Measurements from ENCODE around the gene PDE6B.

Gene PDE6B

GRCh38 chr4:660401-660800 lies 35.0 kb downstream of the PDE6B start:
- H3K27ac ChIP-seq: no peak overlapping the region

DNA sequence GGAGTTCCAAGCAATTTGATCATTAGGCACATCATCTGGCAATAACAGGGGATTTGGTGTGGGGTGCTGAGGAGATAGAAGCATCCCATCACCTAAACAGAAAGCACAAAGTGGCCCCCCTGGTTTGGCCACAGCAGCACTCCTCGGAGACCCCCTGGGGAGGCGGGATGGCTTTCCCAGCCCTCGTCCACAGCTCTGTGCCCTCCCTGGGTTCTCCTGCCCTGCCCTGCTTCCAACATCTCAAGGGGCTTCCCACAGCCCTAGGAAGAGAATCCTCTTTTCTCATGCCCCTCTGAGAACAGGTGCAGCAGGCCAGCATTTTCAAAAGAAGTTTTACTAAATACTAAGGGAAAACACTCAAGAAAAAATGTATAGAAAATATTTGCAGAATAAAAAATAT lies 35.9 kb downstream of the PDE6B start:
- no peak overlapping the region for H3K27ac ChIP-seq
- TF ChIP-seq ZFX (IDR thresholded peaks at IDR 0.05) (no peak), CTCF (conservative IDR thresholded peaks at IDR 0.05) (no peak)

More at GRCh38 chr4:660401-660800, 35.0 kb downstream of the PDE6B start:
- TF ChIP-seq ZFX (IDR thresholded peaks at IDR 0.05) (no peak), CTCF (conservative IDR thresholded peaks at IDR 0.05) (no peak)

GRCh38 chr4:661881-662761 lies 36.7 kb downstream of the PDE6B start:
- TF ChIP-seq CTCF (conservative IDR thresholded peaks at IDR 0.05): no peak
- no peak for TF ChIP-seq ZFX (IDR thresholded peaks at IDR 0.05)

GRCh38 chr4:663046-663437 lies 37.7 kb downstream of the PDE6B start:
- H3K27ac ChIP-seq: no peak overlapping the region
- TF ChIP-seq ZFX (IDR thresholded peaks at IDR 0.05): no peak
- TF ChIP-seq CTCF (conservative IDR thresholded peaks at IDR 0.05): no peak

More at GRCh38 chr4:661881-662761, 36.7 kb downstream of the PDE6B start:
- H3K27ac ChIP-seq: no peak overlapping the region

GRCh38 chr4:663438-664428 lies 38.4 kb downstream of the PDE6B start:
- H3K27ac ChIP-seq: no peak overlapping the region
- no peak for TF ChIP-seq CTCF (conservative IDR thresholded peaks at IDR 0.05)
- TF ChIP-seq ZFX (IDR thresholded peaks at IDR 0.05): no peak

DNA sequence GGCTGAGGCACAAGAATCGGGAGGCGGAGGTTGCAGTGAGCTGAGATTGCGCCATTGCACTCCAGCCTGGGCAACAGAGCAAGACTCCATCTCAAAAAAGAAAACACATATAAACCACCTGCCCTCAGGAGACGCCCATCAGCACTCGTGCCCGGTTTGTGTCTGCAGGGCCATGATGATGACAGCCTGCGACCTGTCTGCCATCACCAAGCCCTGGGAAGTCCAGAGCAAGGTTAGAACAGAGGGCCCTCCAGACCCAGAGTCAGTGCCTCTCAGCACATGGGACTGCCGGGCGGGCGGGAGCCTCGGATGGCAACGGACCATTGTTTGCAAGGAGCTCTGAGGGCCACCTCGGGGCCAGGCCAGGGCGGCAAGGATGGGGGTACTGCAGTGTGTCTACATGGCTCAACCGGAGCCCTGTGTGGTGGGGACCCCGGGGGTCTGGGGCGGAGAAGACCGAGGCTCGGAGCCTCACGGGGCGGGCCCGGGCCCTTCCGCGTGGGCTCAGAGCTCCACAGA lies 39.4 kb downstream of the PDE6B start:
- H3K27ac ChIP-seq: no peak overlapping the region
- TF ChIP-seq ZFX (IDR thresholded peaks at IDR 0.05) (no peak), CTCF (conservative IDR thresholded peaks at IDR 0.05) (no peak)

Data from C4-2B (cell line).